ENCODE results near the gene ABCB8. TPM values are rescaled to one million over a fixed set of nuclear protein-coding genes. Genes with fewer than 3 reads are reported as not detected.

The ABCB8 gene
- total and polyA plus RNA-seq, 8 donors, result 20.5 to 52.1 (median 26.9) TPM

DNA sequence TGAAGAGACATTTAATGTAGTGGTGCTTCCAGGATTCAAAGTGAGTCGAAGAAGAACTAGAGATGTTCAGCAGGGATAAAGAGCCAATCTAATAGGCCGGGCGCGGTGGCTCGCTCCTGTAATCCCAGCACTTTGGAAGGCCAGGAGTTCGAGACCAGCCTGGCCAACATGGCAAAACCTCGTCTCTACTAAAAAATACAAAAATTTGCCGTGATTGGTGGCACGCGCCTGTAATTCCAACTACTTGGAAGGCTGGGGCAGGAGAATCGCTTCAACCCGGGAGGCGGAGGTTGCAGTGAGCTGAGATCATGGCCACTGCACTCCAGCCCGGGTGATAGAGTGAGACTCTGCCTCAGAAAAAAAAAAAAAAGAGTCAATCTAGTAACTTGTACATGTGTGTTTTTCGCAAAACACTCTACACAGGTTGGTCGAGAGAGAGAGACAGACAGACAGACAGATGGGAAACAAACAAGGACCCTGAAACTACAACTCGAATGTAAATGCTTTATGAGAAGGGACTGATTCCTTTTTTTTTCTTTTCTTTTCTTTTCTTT lies 775 bp downstream of the ABCB8 start:
- peak overlapping the region; percentile 81 to 89 for H3K27ac ChIP-seq
- peak overlapping the region; percentile 65 to 75 for H3K4me3 ChIP-seq
- no peaks in the 10 kb centered on the region for H3K9me3 ChIP-seq
- H3K36me3 ChIP-seq, result peaks cover 0 to 7% of the 10 kb centered on the region in 2 donors
- intact Hi-C loops (cut with DNase I), result no loop called here
- ATAC-seq (no peak), DNase-seq (no peak)
- TF ChIP-seq, protein P1, sequence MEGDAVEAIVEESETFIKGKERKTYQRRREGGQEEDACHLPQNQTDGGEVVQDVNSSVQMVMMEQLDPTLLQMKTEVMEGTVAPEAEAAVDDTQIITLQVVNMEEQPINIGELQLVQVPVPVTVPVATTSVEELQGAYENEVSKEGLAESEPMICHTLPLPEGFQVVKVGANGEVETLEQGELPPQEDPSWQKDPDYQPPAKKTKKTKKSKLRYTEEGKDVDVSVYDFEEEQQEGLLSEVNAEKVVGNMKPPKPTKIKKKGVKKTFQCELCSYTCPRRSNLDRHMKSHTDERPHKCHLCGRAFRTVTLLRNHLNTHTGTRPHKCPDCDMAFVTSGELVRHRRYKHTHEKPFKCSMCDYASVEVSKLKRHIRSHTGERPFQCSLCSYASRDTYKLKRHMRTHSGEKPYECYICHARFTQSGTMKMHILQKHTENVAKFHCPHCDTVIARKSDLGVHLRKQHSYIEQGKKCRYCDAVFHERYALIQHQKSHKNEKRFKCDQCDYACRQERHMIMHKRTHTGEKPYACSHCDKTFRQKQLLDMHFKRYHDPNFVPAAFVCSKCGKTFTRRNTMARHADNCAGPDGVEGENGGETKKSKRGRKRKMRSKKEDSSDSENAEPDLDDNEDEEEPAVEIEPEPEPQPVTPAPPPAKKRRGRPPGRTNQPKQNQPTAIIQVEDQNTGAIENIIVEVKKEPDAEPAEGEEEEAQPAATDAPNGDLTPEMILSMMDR (IDR thresholded peaks at IDR 0.05), result no peak
- no peaks in the 10 kb centered on the region for H3K27me3 ChIP-seq
- H3K4me1 ChIP-seq, result peaks cover 8 to 11% of the 10 kb centered on the region in 2 donors

DNA sequence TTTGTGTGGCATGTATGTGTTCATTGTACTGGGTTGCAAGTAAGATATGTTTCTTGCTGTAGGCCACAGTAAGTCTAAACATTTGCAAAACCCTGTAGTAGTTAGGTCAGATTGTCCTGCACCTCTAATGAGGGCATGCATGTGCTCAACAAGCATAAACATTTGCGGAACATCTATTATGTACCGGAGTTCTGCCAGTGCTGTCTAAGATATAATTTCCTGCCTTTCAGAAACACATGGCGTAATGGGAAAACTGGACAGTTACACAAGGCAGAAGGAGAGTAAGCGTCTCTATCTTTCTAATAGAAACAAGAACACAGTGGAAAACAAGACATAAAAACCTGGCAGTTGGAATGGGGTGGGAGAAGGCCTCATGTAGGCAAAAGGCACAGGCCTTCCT lies 2.8 kb downstream of the ABCB8 start:
- Histone ChIP-seq H3K4me3 (no peak overlapping the region), H3K27ac (no peak overlapping the region), H3K36me3 (peaks cover 0 to 27% of the 10 kb centered on the region in 2 donors), H3K27me3 (no peaks in the 10 kb centered on the region), H3K9me3 (no peaks in the 10 kb centered on the region), H3K4me1 (peaks cover 8 to 11% of the 10 kb centered on the region in 2 donors)
- TF ChIP-seq, protein P1 (IDR thresholded peaks at IDR 0.05), result no peak
- DNase-seq (no peak), ATAC-seq (no peak)
- intact Hi-C loops (cut with DNase I), result no loop called here

DNA sequence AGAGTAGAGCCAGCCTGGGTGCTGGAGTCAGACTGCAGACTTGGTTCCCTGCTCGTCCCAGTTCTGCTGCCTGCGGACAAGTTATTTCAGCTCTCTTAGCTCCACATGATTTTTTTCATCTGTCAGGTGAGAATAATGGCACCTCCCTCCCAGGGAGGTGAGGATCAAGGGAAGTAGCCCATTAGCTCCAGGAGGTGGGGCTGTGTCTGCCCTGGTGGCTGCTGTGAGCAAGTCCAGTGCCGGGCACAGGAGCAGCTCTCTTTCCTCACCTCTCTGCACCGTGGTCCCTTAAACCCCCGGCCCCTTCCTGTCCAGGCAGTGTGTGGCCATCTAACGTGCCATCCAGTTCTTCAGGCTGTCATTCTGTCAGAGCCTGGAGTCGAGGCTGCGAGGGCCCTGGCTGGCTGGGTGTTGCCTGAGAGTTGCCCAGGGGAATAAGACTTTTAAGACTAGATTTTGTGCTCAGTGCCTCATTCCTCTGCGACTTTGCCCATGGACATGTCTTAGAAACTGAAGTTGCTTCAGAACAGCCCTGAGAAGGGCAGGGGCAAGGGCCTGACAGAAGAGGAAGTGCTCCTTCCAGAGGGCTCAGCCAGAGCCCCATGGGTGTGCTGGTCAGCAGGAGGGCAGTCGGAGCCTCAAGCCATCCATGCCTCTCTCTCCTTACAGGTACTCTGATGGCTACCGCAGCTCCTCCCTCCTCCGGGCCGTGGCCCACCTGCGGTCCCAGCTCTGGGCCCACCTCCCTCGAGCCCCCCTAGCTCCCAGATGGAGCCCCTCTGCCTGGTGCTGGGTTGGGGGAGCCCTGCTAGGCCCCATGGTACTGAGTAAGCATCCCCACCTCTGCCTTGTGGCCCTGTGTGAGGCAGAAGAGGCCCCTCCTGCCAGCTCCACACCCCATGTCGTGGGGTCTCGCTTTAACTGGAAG lies 5.0 kb downstream of the ABCB8 start:
- Histone ChIP-seq H3K36me3 (peaks cover 0 to 48% of the 10 kb centered on the region in 2 donors), H3K27ac (no peak overlapping the region), H3K9me3 (no peaks in the 10 kb centered on the region), H3K4me3 (no peak overlapping the region), H3K4me1 (peaks cover 0 to 11% of the 10 kb centered on the region in 2 donors), H3K27me3 (no peaks in the 10 kb centered on the region)
- ATAC-seq, result no peak
- intact Hi-C loops (cut with DNase I), result no loop called here
- TF ChIP-seq, protein P1 (IDR thresholded peaks at IDR 0.05), result no peak
- DNase-seq, result no peak

DNA sequence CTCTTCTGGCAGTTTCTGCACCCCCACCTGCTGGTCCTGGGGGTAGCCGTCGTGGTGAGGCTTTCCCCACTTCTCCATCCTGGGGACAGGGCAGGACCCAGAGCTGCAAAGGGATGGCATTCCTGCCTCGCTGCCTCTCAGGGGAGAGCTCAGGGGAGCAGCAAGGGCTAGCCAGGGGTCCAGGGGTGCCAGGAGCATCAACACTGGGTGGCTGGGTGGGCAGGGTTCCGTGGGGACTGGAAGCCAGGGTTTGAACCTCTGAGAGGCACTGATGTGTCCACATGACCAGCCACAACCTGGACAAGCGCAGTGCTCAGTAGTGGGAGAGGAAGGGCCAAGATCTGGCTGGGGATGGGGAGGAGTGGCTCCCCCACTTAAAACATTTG lies 5.6 kb downstream of the ABCB8 start:
- intact Hi-C loops (cut with DNase I), result no loop called here

More for the DNA sequence above, 5.6 kb downstream of the ABCB8 start:
- Histone ChIP-seq H3K36me3 (peaks cover 0 to 48% of the 10 kb centered on the region in 2 donors), H3K4me1 (peaks cover 5 to 15% of the 10 kb centered on the region in 2 donors), H3K27ac (no peak overlapping the region), H3K4me3 (no peak overlapping the region), H3K9me3 (no peaks in the 10 kb centered on the region), H3K27me3 (no peaks in the 10 kb centered on the region)
- no peak for ATAC-seq
- DNase-seq, result no peak
- TF ChIP-seq, protein P1 (IDR thresholded peaks at IDR 0.05), result no peak

Measured in left lung (tissue), 10 donors.